Spleen (tissue), 11 donors: ENCODE data around the gene PLEKHA5. TPM values are rescaled to one million over a fixed set of nuclear protein-coding genes. Genes with fewer than 3 reads are reported as not detected.

ENCODE experiments used
- DNase-seq: peaks from one replicate; pipeline ENCODE4 v3.0.0-alpha.2; 2020
- H3K27ac ChIP-seq, 8 donors: fragments of 200-600 bp; sonication (generic) in 7 of 8; 1 replicate in 4 of 8; 2 replicates in 4 of 8; pipeline versions ENCODE4 v1.5.0 to v1.8.0; 2016 to 2021; ENCODE audit warnings: inconsistent platforms in 4 of 8, mild to moderate bottlenecking in 4 of 8, moderate library complexity in 1 of 8
- H3K27me3 ChIP-seq, 7 donors: fragments of 200-600 bp; sonication (generic) in 6 of 7; replicated peaks in 1 of 7; 1 replicate in 4 of 7; 2 replicates in 3 of 7; pipeline versions ENCODE4 v1.5.0 to v1.8.0; 2016 to 2021; ENCODE audit warnings: inconsistent platforms in 3 of 7, mild to moderate bottlenecking in 1 of 7
- H3K36me3 ChIP-seq, 6 donors: fragments of 200-600 bp; sonication (generic) in 5 of 6; 1 replicate in 4 of 6; 2 replicates in 2 of 6; pipeline versions ENCODE4 v1.5.0 to v1.8.0; 2016 to 2021; ENCODE audit warnings: inconsistent platforms in 2 of 6
- H3K4me1 ChIP-seq, 6 donors: fragments of 200-600 bp; sonication (generic) in 5 of 6; 1 replicate in 3 of 6; 2 replicates in 3 of 6; pipeline versions ENCODE4 v1.5.0 to v1.8.0; 2016 to 2021; ENCODE audit warnings: inconsistent platforms in 3 of 6
- H3K4me3 ChIP-seq, 8 donors: fragments of 200-600 bp; sonication (generic) in 7 of 8; 1 replicate in 4 of 8; 2 replicates in 4 of 8; pipeline versions ENCODE4 v1.5.0 to v1.8.0; 2016 to 2021; ENCODE audit warnings: inconsistent platforms in 4 of 8, mild to moderate bottlenecking in 4 of 8, moderate library complexity in 2 of 8
- H3K9me3 ChIP-seq, 8 donors: fragments of 200-600 bp; sonication (generic) in 7 of 8; 1 replicate in 4 of 8; 2 replicates in 4 of 8; pipeline versions ENCODE4 v1.5.0 to v1.8.0; 2016 to 2021; ENCODE audit warnings: inconsistent platforms in 4 of 8
- CTCF ChIP-seq, 11 experiments: fragments of 200-600 bp in 7 of 11; fragments of 450-650 bp in 4 of 11; sonication (generic) in 4 of 11; IDR thresholded peaks in 8 of 11; conservative IDR thresholded peaks in 3 of 11; 1 replicate in 7 of 11; 2 replicates in 4 of 11; pipeline versions ENCODE4 v1.4.0 to v1.8.0; 2016 to 2021; ENCODE audit warnings: antibody characterized with exemption in 11 of 11, inconsistent platforms in 4 of 11, mild to moderate bottlenecking in 1 of 11
- POLR2A ChIP-seq, 3 donors: fragments of 450-650 bp; IDR thresholded peaks; one replicate each; pipeline ENCODE4 v1.5.1; 2017; ENCODE audit warnings: antibody characterized with exemption in 3 of 3, mild to moderate bottlenecking in 1 of 3
- POLR2AphosphoS5 ChIP-seq, 3 donors: sonication (generic); formaldehyde crosslinking; IDR thresholded peaks; one replicate each; pipeline ENCODE4 v1.5.1; 2017; ENCODE audit warnings: antibody characterized with exemption in 3 of 3
- WGBS, 5 donors: extraction: QIAGEN DNeasy Blood & Tissue Kit in 3 of 5; methylation state at CpG; one replicate each; pipeline versions ENCODE4 v1.1.5 to v1.1.7; 2013 to 2018; 5-methylcytosine and 5-hydroxymethylcytosine counted together
- intact Hi-C: fragments of 100-400 bp; cut with DNase I; formaldehyde crosslinking; loops from one replicate; pipeline ENCODE4 v1.15.0; 2023; ENCODE audit warnings: low total_unique reads
- polyA plus RNA-seq, 3 donors: library from polyadenylated mRNA; stranded (reverse); fragments of 200-250 nt; gene quantifications; one replicate each; pipeline ENCODE4 v1.2.1, GENCODE V29; 2013
- total RNA-seq, 7 donors: library from RNA; depleted of rRNA in 3 of 7; stranded (reverse); fragments of >200 nt in 3 of 7; fragmentation: NEBNext Ultra II Directional in 4 of 7; extraction: Animal tissue kit (Norgen Biotek cat#: 25700) in 4 of 7; gene quantifications; one replicate each; pipeline versions ENCODE4 v1.1.0 to v1.2.1, GENCODE V29; 2016 to 2021
- donor health status: healthy with polysubstance abuse.
- donor health status: DM: no; HTN: no; CAD: no; lungs with moderate emphysema.
- donor health status: DM: no; HTN: no; CAD: no.
- donor health status: Bipolar disorder and iron deficiency.
- donor health status: healthy.
- donor health status: DM: no; HTN: no; CAD: no.
- donor health status: DM: yes; HTN: yes; CAD: no.

PLEKHA5 gene
- total and polyA plus RNA-seq, 10 donors, result 1.3 to 13.6 (median 6.5) TPM

- TF ChIP-seq POLR2AphosphoS5 (IDR thresholded peaks at IDR 0.05) (no peak), POLR2A (IDR thresholded peaks at IDR 0.05) (no peak), CTCF (IDR thresholded peaks at IDR 0.05 in 8 of 11, conservative IDR thresholded peaks at IDR 0.05 in 3 of 11) (no peak)
- Histone ChIP-seq H3K4me3 (no peak overlapping the region), H3K27ac (no peak overlapping the region), H3K4me1 (peaks cover 0 to 10% (median 6%) of the 10 kb centered on the region in 6 donors), H3K9me3 (no peaks in the 10 kb centered on the region), H3K27me3 (no peaks in the 10 kb centered on the region), H3K36me3 (no peaks in the 10 kb centered on the region)
- intact Hi-C loops, result no loop called here
- DNase-seq, result no peak
These were observed 148.2 kb downstream of the PLEKHA5 start for GRCh38 chr12:19277711-19278110.

DNA sequence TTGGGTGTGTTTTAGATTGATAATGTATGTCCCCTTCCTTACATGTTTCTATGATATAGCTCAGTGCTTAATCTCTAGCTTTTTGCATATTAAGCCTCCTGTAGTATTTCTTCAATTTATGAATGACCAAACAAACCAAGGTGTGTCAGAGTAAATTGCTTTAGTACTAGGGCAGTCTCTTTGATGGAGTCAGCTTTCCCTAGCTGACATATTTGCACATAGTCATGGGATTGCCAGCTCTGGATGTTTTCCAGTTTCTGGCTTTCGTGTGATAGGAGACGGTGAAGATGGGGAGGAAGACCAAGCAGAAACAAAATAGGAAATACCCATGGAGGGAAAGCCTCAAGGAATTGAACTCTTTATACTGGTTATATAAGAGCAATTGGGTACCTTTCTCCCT lies 148.9 kb downstream of the PLEKHA5 start:
- Histone ChIP-seq H3K4me3 (no peak overlapping the region), H3K27me3 (no peaks in the 10 kb centered on the region), H3K4me1 (peaks cover 0 to 9% (median 6%) of the 10 kb centered on the region in 6 donors), H3K27ac (no peak overlapping the region), H3K36me3 (no peaks in the 10 kb centered on the region), H3K9me3 (no peaks in the 10 kb centered on the region)
- no peak for DNase-seq
- 94 to 98% (median 97%) methylated on average over 2 of the region's 2 CpGs for WGBS, 5 donors
- TF ChIP-seq CTCF (IDR thresholded peaks at IDR 0.05 in 8 of 11, conservative IDR thresholded peaks at IDR 0.05 in 3 of 11) (no peak), POLR2AphosphoS5 (IDR thresholded peaks at IDR 0.05) (no peak), POLR2A (IDR thresholded peaks at IDR 0.05) (no peak)
- intact Hi-C loops, result no loop called here

- Histone ChIP-seq H3K27me3 (no peaks in the 10 kb centered on the region), H3K4me3 (no peak overlapping the region), H3K27ac (no peak overlapping the region), H3K9me3 (no peaks in the 10 kb centered on the region), H3K4me1 (no peaks in the 10 kb centered on the region), H3K36me3 (no peaks in the 10 kb centered on the region)
- intact Hi-C loops, result no loop called here
- no peak for DNase-seq
- no peak for TF ChIP-seq CTCF (IDR thresholded peaks at IDR 0.05 in 8 of 11, conservative IDR thresholded peaks at IDR 0.05 in 3 of 11)
- TF ChIP-seq POLR2AphosphoS5 (IDR thresholded peaks at IDR 0.05), result no peak
- no peak for TF ChIP-seq POLR2A (IDR thresholded peaks at IDR 0.05)
These were observed 152.7 kb downstream of the PLEKHA5 start for GRCh38 chr12:19282133-19282699.

- intact Hi-C loops, result no loop called here
These were observed 155.1 kb downstream of the PLEKHA5 start for GRCh38 chr12:19284658-19285057.

More at GRCh38 chr12:19284658-19285057, 155.1 kb downstream of the PLEKHA5 start:
- Histone ChIP-seq H3K27ac (no peak overlapping the region), H3K9me3 (no peaks in the 10 kb centered on the region), H3K27me3 (no peaks in the 10 kb centered on the region), H3K4me1 (peaks cover 0 to 3% (median 0%) of the 10 kb centered on the region in 6 donors), H3K4me3 (no peak overlapping the region), H3K36me3 (no peaks in the 10 kb centered on the region)
- DNase-seq, result no peak
- 90 to 98% (median 94%) methylated on average over 2 of the region's 2 CpGs for WGBS, 5 donors
- TF ChIP-seq POLR2AphosphoS5 (IDR thresholded peaks at IDR 0.05) (no peak), CTCF (IDR thresholded peaks at IDR 0.05 in 8 of 11, conservative IDR thresholded peaks at IDR 0.05 in 3 of 11) (no peak), POLR2A (IDR thresholded peaks at IDR 0.05) (no peak)
